Activated naive CD4-positive, alpha-beta T cell treated with anti-CD3 and anti-CD28 coated beads, Interleukin-2, amount 10 ng/mL, durations not matched to agents 7 days and 5 days (primary cell): ENCODE data around the gene CHD5.

Experiments used
- CTCF ChIA-PET: fragments of 350-600 bp; sonication (Branson Sonifier 250); formaldehyde crosslinking; loops from one replicate; lab custom pipeline; 2021; ENCODE audit warnings: antibody characterized with exemption; lab: Charles Lee
- DNase-seq: peaks from one replicate; pipeline ENCODE4 v3.0.0-alpha.2; 2020
- H3K27ac Mint-ChIP-seq: one replicate; pipeline ENCODE4 v1.8.0; 2021; ENCODE audit warnings: mild to moderate bottlenecking, moderate library complexity, mixed read lengths
- H3K27me3 Mint-ChIP-seq: one replicate; pipeline ENCODE4 v1.8.0; 2021; ENCODE audit warnings: mild to moderate bottlenecking, mixed read lengths
- H3K36me3 Mint-ChIP-seq: one replicate; pipeline ENCODE4 v1.8.0; 2021; ENCODE audit warnings: mixed read lengths
- H3K4me1 Mint-ChIP-seq: one replicate; pipeline ENCODE4 v1.8.0; 2021; ENCODE audit warnings: mixed read lengths
- H3K4me3 Mint-ChIP-seq: one replicate; pipeline ENCODE4 v1.8.0; 2021; ENCODE audit warnings: mild to moderate bottlenecking, moderate library complexity, mixed read lengths
- H3K9me3 Mint-ChIP-seq: one replicate; pipeline ENCODE4 v1.8.0; 2021; ENCODE audit warnings: mixed read lengths

Gene CHD5

DNA sequence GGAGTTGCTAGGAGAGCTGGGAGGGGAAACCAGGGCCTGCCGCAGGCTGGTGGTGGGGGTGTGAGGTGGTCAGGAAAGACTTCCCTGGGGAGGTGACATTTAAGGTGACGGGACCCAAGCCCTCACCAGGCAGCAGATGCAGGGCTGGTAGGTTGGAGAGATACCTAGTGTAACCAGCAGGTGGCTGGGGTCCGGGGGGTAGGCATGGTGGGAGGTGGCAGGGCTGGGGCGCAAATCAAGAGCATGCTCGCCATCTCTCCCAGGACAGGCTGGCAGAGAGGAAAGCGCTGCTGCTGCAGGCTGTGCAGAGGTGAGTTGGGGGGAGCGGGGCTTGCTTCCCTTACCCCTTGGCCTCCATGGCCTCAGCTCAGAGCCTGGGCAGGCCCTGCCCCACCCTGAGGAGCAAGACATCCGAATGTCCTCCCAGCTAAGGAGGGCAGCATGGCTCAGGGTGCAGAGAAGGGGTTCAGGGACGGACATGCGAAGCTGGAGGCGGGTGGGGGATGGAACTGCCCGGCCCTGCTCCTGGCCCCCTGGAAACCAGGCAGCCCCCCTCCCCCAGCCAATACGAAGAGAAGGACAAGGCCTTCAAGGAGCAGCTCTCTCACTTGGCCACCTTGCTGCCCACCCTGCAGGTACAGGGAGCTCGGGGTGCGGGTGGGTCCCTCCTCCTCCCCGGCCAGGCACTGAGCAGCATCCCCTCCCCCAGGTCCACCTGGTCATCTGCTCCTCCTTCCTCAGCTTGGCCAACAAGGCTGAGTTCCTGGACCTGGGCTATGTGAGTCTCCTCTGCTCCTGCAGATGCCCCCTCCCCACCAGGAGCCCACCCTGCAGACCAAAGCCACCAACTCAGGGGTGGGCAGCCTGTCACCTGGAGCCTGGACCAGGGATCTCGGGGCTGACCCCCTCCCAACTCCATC, 29.8 kb upstream of the CHD5 start:
- peak; percentile 37 for DNase-seq
- H3K4me1 Mint-ChIP-seq: peaks cover 15% of the 10 kb centered on the region
- no peak overlapping the region for H3K27ac Mint-ChIP-seq
- H3K4me3 Mint-ChIP-seq: no peak overlapping the region
- CTCF ChIA-PET: interaction anchor here (0.8 kb wide), 1 partner anchor 42 kb away, joined by 3 read pairs; no protein-coding TSS in a partner anchor
- H3K27me3 Mint-ChIP-seq: peaks cover 92% of the 10 kb centered on the region
- no peaks in the 10 kb centered on the region for H3K36me3 Mint-ChIP-seq
- H3K9me3 Mint-ChIP-seq: no peaks in the 10 kb centered on the region

DNA sequence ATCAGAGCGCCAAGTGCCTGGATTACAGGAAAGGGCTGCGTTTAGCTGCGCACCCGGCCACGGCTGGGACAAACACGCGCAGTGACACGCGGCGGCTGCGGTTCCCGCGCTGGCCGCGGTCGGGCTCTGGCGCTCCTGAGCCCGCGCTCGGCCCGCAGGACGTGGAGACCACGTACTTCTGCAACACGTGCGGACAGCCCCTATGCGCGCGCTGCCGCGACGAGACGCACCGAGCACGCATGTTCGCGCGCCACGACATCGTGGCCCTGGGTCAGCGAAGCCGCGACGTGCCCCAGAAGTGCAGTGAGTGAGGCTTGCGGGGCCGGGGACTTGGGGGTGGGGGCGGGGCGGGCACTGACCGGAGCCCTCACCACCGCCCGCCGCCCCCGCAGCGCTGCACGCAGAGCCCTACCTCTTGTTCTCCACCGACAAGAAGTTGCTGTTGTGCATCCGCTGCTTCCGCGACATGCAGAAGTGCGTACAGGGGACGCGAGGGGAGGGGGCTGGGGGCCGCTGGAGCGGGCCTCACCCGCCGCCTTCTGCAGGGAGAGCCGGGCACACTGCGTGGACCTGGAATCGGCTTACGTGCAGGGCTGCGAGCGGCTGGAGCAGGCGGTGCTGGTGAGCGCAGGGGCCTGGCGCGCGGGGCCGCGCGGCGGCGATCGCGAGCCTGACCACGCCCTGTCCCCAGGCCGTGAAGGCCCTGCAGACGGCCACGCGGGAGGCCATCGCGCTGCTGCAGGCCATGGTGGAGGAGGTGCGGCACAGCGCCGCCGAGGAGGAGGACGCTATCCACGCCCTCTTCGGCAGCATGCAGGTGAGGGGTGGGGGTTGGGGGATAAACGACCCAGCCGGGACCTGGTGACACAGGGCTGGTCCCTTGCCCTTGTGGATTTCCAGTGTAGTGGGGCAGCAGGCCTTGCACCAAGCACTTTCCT, 28.9 kb upstream of the CHD5 start:
- peak; percentile 39 for DNase-seq
- H3K27me3 Mint-ChIP-seq: peaks cover 99% of the 10 kb centered on the region
- no peaks in the 10 kb centered on the region for H3K36me3 Mint-ChIP-seq

DNA sequence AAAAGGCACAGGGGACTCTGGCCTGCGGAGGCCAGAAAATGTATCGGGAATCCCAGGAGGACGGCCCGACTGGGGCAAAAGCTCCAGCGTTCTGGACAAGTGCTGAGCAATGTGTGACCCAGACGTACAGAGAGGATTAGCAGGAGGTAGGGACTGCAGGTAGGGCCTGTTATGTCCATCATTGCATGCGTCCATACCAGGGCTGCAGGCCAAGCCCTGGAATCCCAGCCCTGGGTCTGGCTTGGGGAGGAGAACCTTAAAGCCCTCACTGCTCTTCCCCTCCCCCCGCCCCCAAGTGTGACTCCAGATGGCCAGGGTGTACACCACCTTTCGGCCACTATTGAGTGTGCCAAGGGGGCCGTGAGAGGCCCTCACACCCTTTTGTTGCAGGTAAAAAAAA, 27.8 kb upstream of the CHD5 start:
- Mint-ChIP-seq H3K36me3 (no peaks in the 10 kb centered on the region), H3K27me3 (peaks cover 95% of the 10 kb centered on the region), H3K27ac (no peak overlapping the region), H3K9me3 (no peaks in the 10 kb centered on the region), H3K4me3 (no peak overlapping the region), H3K4me1 (peaks cover 19% of the 10 kb centered on the region)
- CTCF ChIA-PET: interaction anchor here (0.9 to 1.8 kb wide), 3 partner anchors 12 to 40 kb away, joined by 3 to 6 read pairs (median 4); no protein-coding TSS in a partner anchor
- no peak for DNase-seq

More for the DNA sequence above, 28.9 kb upstream of the CHD5 start:
- Mint-ChIP-seq H3K4me3 (peak overlapping the region; percentile 21), H3K27ac (no peak overlapping the region), H3K4me1 (peaks cover 19% of the 10 kb centered on the region), H3K9me3 (no peaks in the 10 kb centered on the region)
- CTCF ChIA-PET: interaction anchor here (0.9 to 1.8 kb wide), 2 partner anchors 11 to 17 kb away, joined by 3 to 6 read pairs; no protein-coding TSS in a partner anchor

DNA sequence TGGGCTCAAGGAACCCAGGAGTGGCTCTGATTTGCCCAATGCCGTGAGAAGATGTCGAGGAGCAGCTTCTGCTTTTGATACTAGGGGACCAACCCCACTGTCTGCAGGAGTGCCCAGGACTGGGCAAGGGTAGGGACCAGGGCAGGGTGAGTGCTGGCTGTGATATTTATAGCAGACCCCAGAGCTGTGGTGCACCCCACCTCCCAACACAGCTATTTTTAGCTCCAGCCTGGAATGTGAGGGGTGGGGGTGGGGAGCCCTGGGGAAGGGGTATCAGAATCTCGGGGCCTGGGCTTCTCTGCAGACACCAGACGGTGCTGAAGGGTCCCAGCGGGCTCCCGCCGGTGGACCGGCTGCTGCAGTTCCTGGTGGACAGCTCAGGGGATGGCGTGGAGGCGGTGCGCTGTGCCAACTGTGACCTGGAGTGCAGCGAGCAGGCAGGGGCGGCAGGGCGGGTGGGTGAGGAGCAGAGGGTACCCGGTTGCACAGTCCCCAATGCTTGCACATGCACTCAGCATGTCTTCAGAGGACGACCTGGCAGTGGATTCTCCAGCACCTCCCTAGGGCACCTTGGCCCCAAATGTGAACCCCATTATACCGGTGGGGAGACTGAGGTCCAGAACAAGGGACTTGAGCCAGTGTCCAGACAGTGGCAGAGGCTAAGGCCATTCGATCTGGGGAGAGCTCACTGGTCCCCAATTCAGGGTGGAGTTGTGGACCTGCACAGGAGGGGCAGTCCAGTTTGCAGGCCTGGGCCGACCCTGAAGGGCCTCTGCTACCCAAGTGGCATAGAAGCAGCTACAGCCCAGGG, 27.2 kb upstream of the CHD5 start:
- Mint-ChIP-seq H3K27ac (no peak overlapping the region), H3K36me3 (no peaks in the 10 kb centered on the region), H3K4me3 (no peak overlapping the region), H3K4me1 (peaks cover 19% of the 10 kb centered on the region), H3K9me3 (no peaks in the 10 kb centered on the region), H3K27me3 (peaks cover 88% of the 10 kb centered on the region)
- no peak for DNase-seq
- CTCF ChIA-PET: interaction anchor here (0.6 to 2.5 kb wide), 11 partner anchors 10 to 231 kb away, joined by 3 to 6 read pairs (median 4); no protein-coding TSS in a partner anchor

DNA sequence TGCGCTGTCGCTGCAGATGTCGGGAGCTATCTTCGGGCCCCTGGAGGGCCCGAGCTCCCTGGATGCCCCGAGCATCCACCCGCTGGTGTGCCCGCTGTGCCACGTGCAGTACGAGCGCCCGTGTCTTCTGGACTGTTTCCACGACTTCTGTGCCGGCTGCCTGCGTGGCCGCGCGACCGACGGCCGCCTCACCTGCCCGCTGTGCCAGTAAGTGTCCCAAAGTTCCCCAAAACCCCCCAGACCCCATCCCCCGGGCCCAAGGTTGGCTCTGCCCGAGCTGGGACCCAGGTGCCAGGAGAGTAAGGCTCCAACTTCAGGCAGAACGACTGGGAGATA, 26.4 kb upstream of the CHD5 start:
- peaks cover 80% of the 10 kb centered on the region for H3K27me3 Mint-ChIP-seq
- H3K27ac Mint-ChIP-seq: no peak overlapping the region
- no peaks in the 10 kb centered on the region for H3K36me3 Mint-ChIP-seq
- no peak for DNase-seq
- H3K4me3 Mint-ChIP-seq: no peak overlapping the region
- CTCF ChIA-PET: interaction anchor here (0.7 to 2.5 kb wide), 9 partner anchors 9 to 231 kb away, joined by 3 to 6 read pairs (median 4); no protein-coding TSS in a partner anchor
- peaks cover 21% of the 10 kb centered on the region for H3K4me1 Mint-ChIP-seq
- no peaks in the 10 kb centered on the region for H3K9me3 Mint-ChIP-seq

DNA sequence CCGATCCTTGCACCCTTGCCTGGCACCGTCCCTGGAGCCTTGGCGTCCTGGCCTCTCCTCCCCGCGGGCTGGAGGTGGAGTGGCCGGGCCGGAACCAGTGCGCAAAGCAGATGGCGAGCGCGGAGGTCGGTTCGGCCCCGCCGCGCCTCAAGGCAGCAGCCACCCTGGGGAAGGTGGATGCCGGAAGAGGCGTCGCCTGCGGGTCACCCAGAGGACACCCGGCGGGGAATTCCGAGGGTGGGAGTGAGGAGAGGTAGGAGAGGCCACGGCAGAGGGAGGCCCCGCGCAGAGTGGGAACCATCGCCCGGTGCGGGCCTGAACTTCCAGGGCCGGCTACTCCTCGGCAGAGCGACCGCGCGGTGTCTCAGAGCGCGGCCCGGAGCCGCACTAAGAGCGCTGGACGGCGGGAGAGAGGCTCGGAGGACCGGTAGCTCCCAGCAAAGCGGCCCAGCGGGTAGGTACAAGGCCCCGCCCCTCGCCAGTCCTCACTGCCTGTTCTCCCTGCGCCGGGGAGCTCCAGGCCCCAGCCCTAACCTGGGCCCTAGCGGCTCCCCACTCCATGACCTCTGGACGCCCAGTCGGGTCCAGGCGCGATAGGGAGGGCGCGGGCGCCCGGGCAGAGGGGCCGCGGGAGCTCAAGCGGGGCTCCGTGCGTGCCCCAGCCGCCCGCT, 25.9 kb upstream of the CHD5 start, which contains the start of gene RNF207:
TSS of gene RNF207 (plus strand) at position 271 of the 671 bp plus-strand sequence. CDS start 417 bp downstream, outside the sequence.
- CTCF ChIA-PET: interaction anchor here (0.7 to 2.5 kb wide), 8 partner anchors 9 to 232 kb away, joined by 3 to 6 read pairs (median 4); no protein-coding TSS in a partner anchor
- DNase-seq: peak; percentile 62
- no peak within 1 kb of the TSS for H3K27ac Mint-ChIP-seq
- H3K9me3 Mint-ChIP-seq: no peaks in the 10 kb centered on the region
- peaks cover 22% of the 10 kb centered on the region for H3K4me1 Mint-ChIP-seq
- peak within 1 kb of the TSS; percentile 58 for H3K4me3 Mint-ChIP-seq
- peaks cover 75% of the 10 kb centered on the region for H3K27me3 Mint-ChIP-seq
- no peaks in the 10 kb centered on the region for H3K36me3 Mint-ChIP-seq

DNA sequence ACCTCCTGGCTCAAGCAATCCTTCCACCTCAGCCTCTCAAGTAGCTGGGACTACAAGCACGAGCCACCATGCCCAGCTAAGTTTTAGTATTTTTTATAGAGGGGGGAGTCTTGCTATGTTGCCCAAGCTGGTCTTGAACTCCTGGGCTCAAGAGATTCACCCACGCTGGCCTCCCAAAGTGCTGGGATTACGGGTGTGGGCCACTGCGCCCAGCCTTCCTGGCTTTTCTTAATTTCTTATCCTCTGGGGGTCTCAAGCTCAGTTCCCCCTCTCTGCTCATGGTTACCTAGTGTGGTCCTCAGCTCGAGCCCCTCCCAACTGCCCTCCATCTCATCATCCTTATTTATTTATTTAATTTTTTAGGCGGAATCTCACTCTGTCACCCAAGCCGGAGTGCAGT, 22.1 kb upstream of the CHD5 start:
- peaks cover 47% of the 10 kb centered on the region for H3K4me1 Mint-ChIP-seq
- H3K9me3 Mint-ChIP-seq: no peaks in the 10 kb centered on the region
- DNase-seq: no peak
- peaks cover 9% of the 10 kb centered on the region for H3K36me3 Mint-ChIP-seq
- no peak overlapping the region for H3K27ac Mint-ChIP-seq
- H3K4me3 Mint-ChIP-seq: no peak overlapping the region
- CTCF ChIA-PET: interaction anchor here (1.0 kb wide), 1 partner anchor 15 kb away, joined by 3 read pairs; no protein-coding TSS in a partner anchor
- H3K27me3 Mint-ChIP-seq: peaks cover 38% of the 10 kb centered on the region

DNA sequence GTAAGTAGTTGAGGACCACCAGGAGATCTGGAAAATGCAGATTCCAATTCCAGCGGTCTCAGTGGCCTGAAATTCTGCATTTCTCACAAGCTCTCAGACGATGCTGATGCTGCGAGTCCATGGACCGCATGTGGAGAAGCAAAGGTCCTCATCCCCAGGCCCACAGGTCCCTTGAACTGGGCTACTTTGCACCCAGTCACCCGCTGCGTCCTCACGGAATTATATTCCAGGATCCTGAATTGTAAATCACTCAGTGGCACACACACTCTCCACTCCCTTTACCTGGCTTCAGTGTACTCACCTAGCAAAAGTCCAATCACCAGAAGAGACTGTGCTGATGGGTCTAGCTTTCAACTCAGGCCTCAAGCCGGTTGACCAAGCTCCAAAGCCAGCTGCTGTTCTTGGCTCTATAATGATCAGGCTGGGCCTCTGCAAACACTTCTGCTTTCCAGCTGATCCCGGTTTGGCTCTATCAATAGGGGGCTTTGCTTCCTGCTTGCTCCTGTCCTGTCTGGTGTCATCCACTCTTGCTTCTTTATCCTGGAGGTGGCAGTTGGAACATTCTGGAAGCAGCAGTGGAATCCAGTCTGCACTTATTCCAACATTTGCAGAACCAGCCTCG, 20.2 kb upstream of the CHD5 start:
- CTCF ChIA-PET: no interaction called here
- peaks cover 23% of the 10 kb centered on the region for H3K36me3 Mint-ChIP-seq

DNA sequence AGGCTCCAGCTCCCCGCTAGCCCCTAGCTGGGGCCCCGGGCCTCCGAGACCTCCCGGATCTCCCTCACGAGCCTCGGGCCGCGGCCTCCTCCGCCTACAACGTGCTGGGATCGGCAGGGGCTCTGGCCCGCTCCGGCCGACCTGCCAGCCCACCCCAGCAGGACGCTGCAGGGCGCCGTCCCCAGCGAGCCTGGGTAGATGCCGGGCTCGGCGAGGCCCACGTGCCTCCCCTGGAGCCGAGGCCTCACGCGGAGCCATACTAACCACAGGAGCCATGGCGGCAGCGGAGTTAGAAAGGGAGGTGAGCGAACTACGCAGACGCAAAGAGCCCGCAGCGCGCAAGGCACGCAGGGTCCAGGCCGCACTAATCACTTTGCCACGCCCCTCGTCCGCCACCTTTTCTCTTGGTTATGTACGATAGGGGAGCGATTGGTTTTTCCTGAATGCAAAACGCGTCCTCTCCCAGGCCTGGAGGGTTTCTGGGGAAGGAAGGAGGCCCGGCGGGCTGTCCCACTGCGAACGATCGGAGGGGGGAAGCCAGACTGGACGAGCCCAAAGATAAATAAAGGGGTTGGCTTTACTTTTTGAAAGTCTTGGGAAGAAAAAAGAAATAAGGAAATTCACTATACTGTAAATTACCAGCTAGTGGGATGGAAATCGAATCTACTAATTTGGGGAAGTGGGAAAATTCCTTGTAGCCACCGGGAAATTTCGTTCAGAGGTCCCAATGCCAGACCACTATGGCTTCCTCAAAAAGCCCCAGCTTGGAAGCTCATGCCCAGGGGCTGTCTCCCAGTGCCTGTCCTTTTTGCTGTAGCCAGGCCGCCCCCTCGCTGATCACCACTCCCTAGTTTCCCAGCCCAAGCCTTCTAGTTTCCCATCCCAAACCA, 19.4 kb upstream of the CHD5 start, which contains the start of gene RPL22:
TSS of gene RPL22 (minus strand) at position 298 of the 890 bp plus-strand sequence. CDS start at position 276, 22 bp downstream.
- H3K9me3 Mint-ChIP-seq: no peaks in the 10 kb centered on the region
- peaks cover 25% of the 10 kb centered on the region for H3K36me3 Mint-ChIP-seq
- peaks cover 46% of the 10 kb centered on the region for H3K4me1 Mint-ChIP-seq
- CTCF ChIA-PET: no interaction called here
- H3K27ac Mint-ChIP-seq: peak within 1 kb of the TSS; percentile 64
- H3K4me3 Mint-ChIP-seq: peak within 1 kb of the TSS; percentile 76
- peaks cover 11% of the 10 kb centered on the region for H3K27me3 Mint-ChIP-seq
- DNase-seq: peak; percentile 99

More for the DNA sequence above, 20.2 kb upstream of the CHD5 start:
- Mint-ChIP-seq H3K9me3 (no peaks in the 10 kb centered on the region), H3K27ac (peak overlapping the region; percentile 64), H3K4me1 (peaks cover 54% of the 10 kb centered on the region), H3K27me3 (peaks cover 18% of the 10 kb centered on the region), H3K4me3 (peak overlapping the region; percentile 76)
- no peak for DNase-seq

DNA sequence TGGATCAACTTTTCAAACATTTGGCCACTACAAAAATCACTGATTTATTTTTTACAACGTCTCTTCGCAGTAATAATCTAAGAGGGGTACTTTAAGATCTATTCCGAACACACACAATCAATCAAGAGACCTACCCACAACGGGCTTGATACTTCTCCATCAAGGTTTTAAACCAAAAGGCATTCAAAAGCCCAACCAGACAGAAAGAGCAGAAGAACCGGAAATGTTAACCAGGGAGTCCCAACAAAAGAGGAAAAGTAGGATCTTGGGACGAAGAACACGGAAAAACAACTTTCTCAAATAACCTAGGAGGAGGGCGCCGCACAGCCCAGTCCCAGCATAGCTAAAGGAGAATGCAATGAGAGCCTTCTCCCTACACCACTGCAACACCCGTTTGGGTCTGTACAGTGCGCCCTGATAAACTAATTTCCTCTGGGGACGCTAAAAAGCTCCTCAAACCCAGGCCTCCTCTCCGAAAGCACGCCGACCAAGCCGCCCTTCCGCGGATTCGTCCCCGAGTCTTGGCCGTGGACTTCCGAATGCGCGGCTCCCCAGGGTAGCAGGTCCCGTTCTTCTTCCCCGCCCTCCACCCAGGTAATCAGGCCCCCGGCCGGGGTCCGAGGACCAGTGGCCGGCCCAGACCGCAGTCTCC, 18.7 kb upstream of the CHD5 start:
- Mint-ChIP-seq H3K4me3 (peak overlapping the region; percentile 76), H3K27ac (peak overlapping the region; percentile 64), H3K9me3 (no peaks in the 10 kb centered on the region), H3K4me1 (peaks cover 46% of the 10 kb centered on the region), H3K27me3 (peaks cover 3% of the 10 kb centered on the region), H3K36me3 (peaks cover 29% of the 10 kb centered on the region)
- CTCF ChIA-PET: interaction anchor here (0.8 to 0.9 kb wide), 2 partner anchors 47 to 148 kb away, joined by 3 read pairs; no protein-coding TSS in a partner anchor
- DNase-seq: peak; percentile 57
